Measurements from ENCODE around the gene U2AF1L4.

Gene U2AF1L4

GRCh38 chr19:35738021-35738886 is 7.0 kb downstream of the U2AF1L4 start:
- H3K4me3 Mint-ChIP-seq, result no peak overlapping the region
- no peak for DNase-seq (ENCODE audit: low spot score)
- H3K4me1 Mint-ChIP-seq (ENCODE audit: low read depth), result peaks cover 25% of the 10 kb centered on the region
- H3K27me3 Mint-ChIP-seq (ENCODE audit: low read depth), result no peaks in the 10 kb centered on the region
- peaks cover 50% of the 10 kb centered on the region for H3K36me3 Mint-ChIP-seq (ENCODE audit: low read depth)
- H3K9me3 Mint-ChIP-seq, result no peaks in the 10 kb centered on the region
- no peak overlapping the region for H3K27ac Mint-ChIP-seq

GRCh38 chr19:35736913-35737886 is 8.0 kb downstream of the U2AF1L4 start:
- H3K27me3 Mint-ChIP-seq (ENCODE audit: low read depth), result no peaks in the 10 kb centered on the region
- H3K27ac Mint-ChIP-seq, result peak overlapping the region; percentile 81
- peaks cover 18% of the 10 kb centered on the region for H3K4me1 Mint-ChIP-seq (ENCODE audit: low read depth)
- no peaks in the 10 kb centered on the region for H3K9me3 Mint-ChIP-seq
- DNase-seq (ENCODE audit: low spot score), result no peak
- H3K4me3 Mint-ChIP-seq, result peak overlapping the region; percentile 34
- peaks cover 43% of the 10 kb centered on the region for H3K36me3 Mint-ChIP-seq (ENCODE audit: low read depth)

GRCh38 chr19:35734889-35735288 is 10.3 kb downstream of the U2AF1L4 start:
- Mint-ChIP-seq H3K9me3 (no peaks in the 10 kb centered on the region), H3K36me3 (ENCODE audit: low read depth) (peaks cover 57% of the 10 kb centered on the region), H3K4me1 (ENCODE audit: low read depth) (peaks cover 9% of the 10 kb centered on the region), H3K4me3 (no peak overlapping the region), H3K27ac (peak overlapping the region; percentile 15), H3K27me3 (ENCODE audit: low read depth) (no peaks in the 10 kb centered on the region)
- DNase-seq (ENCODE audit: low spot score), result no peak

GRCh38 chr19:35734273-35734672 is 10.9 kb downstream of the U2AF1L4 start:
- no peak for DNase-seq (ENCODE audit: low spot score)
- H3K4me3 Mint-ChIP-seq, result no peak overlapping the region
- H3K9me3 Mint-ChIP-seq, result no peaks in the 10 kb centered on the region
- H3K36me3 Mint-ChIP-seq (ENCODE audit: low read depth), result peaks cover 64% of the 10 kb centered on the region
- H3K27ac Mint-ChIP-seq, result peak overlapping the region; percentile 58
- H3K27me3 Mint-ChIP-seq (ENCODE audit: low read depth), result no peaks in the 10 kb centered on the region
- peaks cover 7% of the 10 kb centered on the region for H3K4me1 Mint-ChIP-seq (ENCODE audit: low read depth)

GRCh38 chr19:35733180-35734125 is 11.8 kb downstream of the U2AF1L4 start:
- Mint-ChIP-seq H3K27ac (no peak overlapping the region), H3K36me3 (ENCODE audit: low read depth) (peaks cover 65% of the 10 kb centered on the region), H3K9me3 (no peaks in the 10 kb centered on the region), H3K4me3 (no peak overlapping the region), H3K4me1 (ENCODE audit: low read depth) (peaks cover 7% of the 10 kb centered on the region), H3K27me3 (ENCODE audit: low read depth) (no peaks in the 10 kb centered on the region)
- no peak for DNase-seq (ENCODE audit: low spot score)

GRCh38 chr19:35732540-35733179 is 12.6 kb downstream of the U2AF1L4 start:
- DNase-seq (ENCODE audit: low spot score), result no peak
- H3K27me3 Mint-ChIP-seq (ENCODE audit: low read depth), result no peaks in the 10 kb centered on the region
- no peaks in the 10 kb centered on the region for H3K9me3 Mint-ChIP-seq
- H3K27ac Mint-ChIP-seq, result no peak overlapping the region
- H3K4me1 Mint-ChIP-seq (ENCODE audit: low read depth), result peaks cover 7% of the 10 kb centered on the region
- peaks cover 67% of the 10 kb centered on the region for H3K36me3 Mint-ChIP-seq (ENCODE audit: low read depth)
- no peak overlapping the region for H3K4me3 Mint-ChIP-seq

- Mint-ChIP-seq H3K27me3 (ENCODE audit: low read depth) (no peaks in the 10 kb centered on the region), H3K4me3 (no peak overlapping the region), H3K27ac (no peak overlapping the region), H3K4me1 (ENCODE audit: low read depth) (peaks cover 3% of the 10 kb centered on the region), H3K36me3 (ENCODE audit: low read depth) (peaks cover 67% of the 10 kb centered on the region), H3K9me3 (no peaks in the 10 kb centered on the region)
- no peak for DNase-seq (ENCODE audit: low spot score)
Observed at GRCh38 chr19:35731779-35732405, 13.3 kb downstream of the U2AF1L4 start.

- Mint-ChIP-seq H3K4me3 (no peak overlapping the region), H3K27ac (no peak overlapping the region), H3K9me3 (no peaks in the 10 kb centered on the region), H3K27me3 (ENCODE audit: low read depth) (no peaks in the 10 kb centered on the region), H3K4me1 (ENCODE audit: low read depth) (no peaks in the 10 kb centered on the region), H3K36me3 (ENCODE audit: low read depth) (peaks cover 63% of the 10 kb centered on the region)
- DNase-seq (ENCODE audit: low spot score), result no peak
Observed at GRCh38 chr19:35731353-35731752, 13.9 kb downstream of the U2AF1L4 start.

- H3K27ac Mint-ChIP-seq, result no peak overlapping the region
- H3K9me3 Mint-ChIP-seq, result no peaks in the 10 kb centered on the region
- DNase-seq (ENCODE audit: low spot score), result no peak
- no peaks in the 10 kb centered on the region for H3K27me3 Mint-ChIP-seq (ENCODE audit: low read depth)
- H3K36me3 Mint-ChIP-seq (ENCODE audit: low read depth), result peaks cover 68% of the 10 kb centered on the region
- H3K4me1 Mint-ChIP-seq (ENCODE audit: low read depth), result no peaks in the 10 kb centered on the region
- no peak overlapping the region for H3K4me3 Mint-ChIP-seq
Observed at GRCh38 chr19:35730326-35730725, 14.9 kb downstream of the U2AF1L4 start.

GRCh38 chr19:35729763-35730162 is 15.5 kb downstream of the U2AF1L4 start:
- Mint-ChIP-seq H3K27ac (no peak overlapping the region), H3K27me3 (ENCODE audit: low read depth) (no peaks in the 10 kb centered on the region), H3K9me3 (no peaks in the 10 kb centered on the region), H3K36me3 (ENCODE audit: low read depth) (peaks cover 70% of the 10 kb centered on the region), H3K4me3 (no peak overlapping the region), H3K4me1 (ENCODE audit: low read depth) (no peaks in the 10 kb centered on the region)
- DNase-seq (ENCODE audit: low spot score), result no peak

- no peaks in the 10 kb centered on the region for H3K9me3 Mint-ChIP-seq
- no peak overlapping the region for H3K27ac Mint-ChIP-seq
- H3K4me3 Mint-ChIP-seq, result no peak overlapping the region
- H3K4me1 Mint-ChIP-seq (ENCODE audit: low read depth), result no peaks in the 10 kb centered on the region
- no peak for DNase-seq (ENCODE audit: low spot score)
- H3K36me3 Mint-ChIP-seq (ENCODE audit: low read depth), result peaks cover 68% of the 10 kb centered on the region
- no peaks in the 10 kb centered on the region for H3K27me3 Mint-ChIP-seq (ENCODE audit: low read depth)
Observed at GRCh38 chr19:35729021-35729420, 16.2 kb downstream of the U2AF1L4 start.

- Mint-ChIP-seq H3K9me3 (no peaks in the 10 kb centered on the region), H3K27ac (no peak overlapping the region), H3K36me3 (ENCODE audit: low read depth) (peaks cover 72% of the 10 kb centered on the region), H3K27me3 (ENCODE audit: low read depth) (no peaks in the 10 kb centered on the region), H3K4me1 (ENCODE audit: low read depth) (no peaks in the 10 kb centered on the region), H3K4me3 (no peak overlapping the region)
- no peak for DNase-seq (ENCODE audit: low spot score)
Observed at GRCh38 chr19:35727956-35728706, 17.1 kb downstream of the U2AF1L4 start.

Measured in T-helper 2 cell treated with Interferon-gamma antibody and Interleukin-4, amounts not matched to agents 5 μg/mL and 100 μg/mL, for 36 hours (primary cell).